Measurements from ENCODE around the gene RNF212.
"Not testable (repeated sequence)": the region's sequence is repeated elsewhere in the genome, so short reads cannot be mapped to it uniquely, and the experiment has no call there.

Gene RNF212

DNA sequence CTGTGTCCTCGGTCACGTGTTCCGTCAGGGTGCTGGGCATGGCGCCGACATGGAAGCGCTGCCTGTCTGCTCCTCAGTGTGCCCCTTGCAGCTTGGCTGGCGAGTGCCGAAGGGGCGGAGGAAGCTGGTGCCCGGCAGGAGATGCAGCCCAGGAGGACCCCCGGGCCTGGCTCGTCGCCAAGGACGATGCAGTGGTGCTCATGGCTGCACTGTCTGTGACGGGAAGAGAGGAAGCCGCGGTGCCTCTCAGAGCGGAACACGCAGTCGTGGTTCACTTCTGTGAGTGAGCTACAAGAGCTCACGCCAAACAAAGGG, 63.8 kb downstream of the RNF212 start:
- no peak for DNase-seq (ENCODE audit: low read depth in 2 of 3, low spot score in 2 of 3)

DNA sequence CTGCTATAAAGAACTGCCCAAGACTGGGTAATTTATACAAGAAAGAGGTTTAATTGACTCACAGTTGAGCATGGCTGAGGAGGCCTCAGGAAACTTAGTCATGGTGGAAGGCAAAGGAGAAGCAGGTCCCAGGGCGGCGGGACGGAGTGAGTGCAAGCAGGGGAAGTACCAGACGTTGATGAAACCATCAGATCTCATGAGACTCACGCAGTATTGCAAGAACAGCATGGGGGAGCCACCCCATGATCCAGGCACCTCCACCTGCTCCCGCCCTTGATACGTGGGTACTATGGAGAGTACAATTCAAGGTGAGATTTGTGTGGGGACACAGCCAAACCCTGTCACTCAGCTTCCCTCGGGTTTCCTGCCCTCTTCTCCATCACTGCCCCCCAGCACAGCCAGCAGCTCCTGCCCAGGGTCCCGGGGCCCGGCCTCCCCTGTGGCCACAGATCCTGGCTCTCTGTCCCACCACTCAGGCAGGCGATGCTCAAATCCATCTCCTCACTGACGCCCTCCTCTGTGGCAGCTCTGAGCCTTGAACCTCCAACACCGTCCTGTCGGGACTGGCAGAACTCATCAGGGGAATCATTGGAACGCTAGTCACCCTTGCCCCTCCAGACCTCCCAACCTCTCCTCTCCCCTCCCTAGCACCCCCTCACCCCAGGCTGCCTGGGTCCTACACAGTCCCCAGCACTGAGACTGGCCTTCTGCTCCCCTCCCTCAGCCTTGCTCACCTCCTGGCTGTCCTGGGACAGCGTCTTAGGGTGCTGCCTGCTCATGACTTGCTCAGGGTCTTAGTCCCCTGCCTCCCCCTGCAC, 64.4 kb downstream of the RNF212 start:
- DNase-seq (ENCODE audit: low read depth in 2 of 3, low spot score in 2 of 3) = no peak

- no peak for DNase-seq (ENCODE audit: low read depth in 2 of 3, low spot score in 2 of 3)
These were observed 65.2 kb downstream of the RNF212 start for GRCh38 chr4:1047976-1048772.

DNA sequence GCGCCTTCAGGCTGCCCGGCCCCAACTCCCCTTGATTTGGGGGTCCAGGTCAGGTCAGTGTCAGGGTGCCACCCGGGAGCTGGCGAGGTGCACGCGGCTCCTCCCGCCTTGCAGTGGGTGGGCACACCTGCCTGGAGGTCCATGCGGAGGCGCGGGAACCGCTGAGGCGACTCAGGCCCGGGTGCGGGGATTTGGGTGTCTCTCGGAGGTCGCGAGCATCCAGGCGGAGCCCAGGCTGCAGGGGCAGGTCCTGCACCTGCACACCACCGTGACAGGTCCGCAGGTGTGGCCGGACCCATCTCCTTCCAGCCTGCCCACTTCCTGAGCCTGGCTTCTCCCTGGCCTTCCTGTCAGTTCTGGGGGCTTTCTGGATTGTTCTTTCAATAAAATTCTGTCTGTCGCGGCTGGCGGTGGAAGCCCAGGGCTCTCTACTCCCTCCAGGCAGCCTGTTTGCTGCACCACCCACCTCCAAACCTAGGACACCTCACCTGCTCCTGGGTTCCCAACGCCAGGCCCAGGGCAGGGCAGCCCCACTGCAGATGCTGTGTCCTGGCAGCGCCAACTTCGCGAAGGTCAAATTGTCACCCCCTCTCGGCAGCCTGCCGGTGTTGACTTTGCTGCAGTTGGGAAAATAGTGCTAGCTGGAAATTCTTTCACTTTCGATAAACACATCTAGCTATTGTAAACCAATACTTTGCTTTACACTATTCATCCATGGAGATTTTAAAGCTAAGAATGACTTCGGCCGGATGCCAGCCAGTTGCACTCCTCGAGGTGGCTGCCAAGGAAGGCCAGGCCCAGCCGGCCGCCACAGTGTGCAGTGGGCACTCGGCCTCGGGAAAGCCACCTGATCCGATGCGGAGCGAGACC, 66.0 kb downstream of the RNF212 start:
- no peak for DNase-seq (ENCODE audit: low read depth in 2 of 3, low spot score in 2 of 3)

DNA sequence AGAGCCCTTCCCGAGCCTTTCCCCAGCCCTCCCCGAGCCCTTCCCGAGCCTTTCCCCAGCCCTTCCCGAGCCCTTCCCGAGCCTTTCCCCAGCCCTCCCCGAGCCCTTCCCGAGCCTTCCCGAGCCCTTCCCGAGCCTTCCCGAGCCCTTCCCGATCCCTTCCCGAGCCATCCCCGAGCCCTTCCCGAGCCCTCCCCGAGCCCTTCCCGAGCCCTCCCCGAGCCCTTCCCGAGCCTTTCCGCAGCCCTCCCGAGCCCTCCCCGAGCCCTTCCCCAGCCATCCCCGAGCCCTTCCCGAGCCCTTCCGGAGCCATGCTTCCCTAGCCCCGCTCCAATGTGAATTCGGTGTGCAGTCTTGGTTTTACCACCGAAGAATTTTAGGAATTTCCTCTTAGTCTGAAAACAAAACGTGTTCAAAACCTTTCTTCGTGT, 66.8 kb downstream of the RNF212 start:
- not testable (repeated sequence) for DNase-seq (ENCODE audit: low read depth in 2 of 3, low spot score in 2 of 3)

GRCh38 chr4:1045595-1046201, 67.7 kb downstream of the RNF212 start:
- DNase-seq (ENCODE audit: low read depth in 2 of 3, low spot score in 2 of 3) = no peak

DNA sequence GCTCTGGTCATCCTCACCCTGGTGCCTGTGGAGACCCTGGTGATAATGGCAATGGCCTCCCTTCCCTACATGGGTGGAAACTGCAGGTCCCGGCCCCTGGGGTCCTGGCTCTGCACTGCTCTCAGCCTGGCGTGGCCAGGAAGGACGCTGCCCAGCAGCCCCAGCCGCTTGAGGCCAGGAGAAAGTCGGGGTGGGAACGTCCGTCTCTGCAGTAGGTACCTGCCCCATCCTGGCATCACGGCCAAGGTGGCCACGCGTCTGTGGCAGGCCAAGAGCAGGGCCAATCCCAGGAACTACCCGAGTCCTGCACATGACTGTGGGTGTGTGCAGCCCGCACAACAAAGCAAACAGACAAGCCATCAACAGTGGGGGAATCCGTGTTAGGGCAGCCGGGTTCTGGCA, 68.2 kb downstream of the RNF212 start:
- no peak for DNase-seq (ENCODE audit: low read depth in 2 of 3, low spot score in 2 of 3)

DNA sequence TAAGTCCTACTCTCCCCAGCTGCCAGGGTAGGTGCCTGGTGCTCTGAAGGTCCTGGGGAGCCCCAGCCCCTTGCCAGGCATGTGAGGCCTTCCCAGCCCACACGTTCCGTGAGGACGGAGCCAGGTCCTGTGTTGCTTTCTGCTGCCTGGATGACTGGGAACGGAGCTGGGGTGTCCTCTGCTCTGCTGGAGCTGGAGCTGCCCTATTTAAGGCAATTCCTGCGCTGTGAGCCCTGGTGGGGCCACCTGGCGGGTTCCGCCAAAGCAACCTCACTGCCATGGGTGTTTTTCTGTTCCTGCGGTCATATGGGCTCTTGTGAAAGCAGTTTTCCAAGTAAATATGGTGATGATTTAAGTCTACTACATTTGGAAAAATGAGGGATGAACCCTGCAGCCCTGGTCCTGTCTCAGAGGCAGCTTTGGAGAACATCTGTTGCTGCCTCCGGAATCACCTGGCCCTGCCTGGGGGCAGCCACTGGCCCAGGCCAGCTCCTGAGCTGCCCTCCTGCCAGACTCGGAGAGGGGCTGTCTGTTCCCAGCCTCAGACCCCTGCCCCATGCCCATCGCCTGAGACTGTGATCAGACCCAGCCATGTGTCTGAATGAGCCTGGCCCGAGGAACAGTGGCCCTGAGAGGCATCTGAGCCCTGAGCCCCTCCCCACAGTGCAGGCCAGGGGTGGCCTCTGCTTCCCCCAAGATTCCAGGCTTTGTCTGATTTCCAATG, 68.7 kb downstream of the RNF212 start:
- no peak for DNase-seq (ENCODE audit: low read depth in 2 of 3, low spot score in 2 of 3)

DNA sequence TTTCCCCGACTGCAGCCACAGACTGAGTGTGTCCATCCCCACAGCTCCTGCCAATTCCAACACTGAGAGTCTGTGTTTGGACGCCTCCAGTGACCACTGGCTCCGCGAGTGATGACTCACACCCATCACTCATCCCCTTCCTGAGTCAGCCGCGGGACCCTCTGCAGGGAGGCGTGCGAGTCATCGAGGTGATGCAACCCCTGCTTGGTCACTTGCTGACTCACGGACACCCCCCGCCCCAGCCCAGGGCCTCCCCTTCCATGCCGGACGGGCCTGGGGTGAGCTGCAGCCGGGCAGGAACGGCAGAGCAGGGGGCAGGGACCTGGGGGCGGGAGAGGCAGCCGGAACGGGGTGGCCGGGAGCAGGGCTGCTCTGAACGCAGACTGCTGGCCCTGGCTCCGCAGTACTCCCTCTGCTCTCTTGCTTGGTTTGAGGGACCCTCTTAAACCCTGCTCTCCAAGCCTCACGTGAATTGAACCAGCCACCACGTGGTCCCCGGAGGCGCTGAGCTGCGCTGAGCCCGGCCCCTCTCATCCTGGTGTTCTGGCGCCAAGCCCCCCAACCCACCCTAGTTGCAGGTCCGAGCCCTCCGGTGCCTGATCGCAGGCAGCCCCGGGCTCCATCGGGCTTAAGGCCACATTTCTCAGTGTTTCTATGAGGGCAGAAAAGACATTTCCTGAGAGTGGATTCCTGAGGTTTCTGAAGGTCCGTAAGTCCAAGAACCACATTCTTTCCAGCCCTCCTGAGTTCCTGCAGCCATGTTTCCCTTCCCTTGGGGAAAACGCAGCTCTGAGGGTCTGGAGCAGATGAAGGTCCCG, 69.5 kb downstream of the RNF212 start:
- DNase-seq (ENCODE audit: low read depth in 2 of 3, low spot score in 2 of 3) = peak in 2 of 3 experiments; percentile 23 to 30

DNA sequence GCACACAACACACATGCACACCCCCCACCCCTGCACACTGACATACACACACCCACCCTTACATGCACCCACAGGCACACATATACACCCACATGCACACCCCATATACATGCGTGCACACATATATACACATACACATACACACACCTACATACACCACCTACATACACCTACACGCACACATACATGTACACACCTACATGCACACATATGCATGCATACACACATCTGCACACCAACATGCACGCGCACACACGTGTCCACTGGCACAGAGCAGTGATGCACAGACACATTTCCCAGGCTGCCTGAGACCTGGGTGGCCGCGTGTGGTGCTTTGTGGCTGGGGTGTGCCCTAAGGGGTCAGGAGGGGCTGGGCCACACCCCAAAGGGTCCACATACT, 70.2 kb downstream of the RNF212 start:
- DNase-seq (ENCODE audit: low read depth in 2 of 3, low spot score in 2 of 3) = no peak

GRCh38 chr4:1042352-1043055, 70.9 kb downstream of the RNF212 start:
- no peak for DNase-seq (ENCODE audit: low read depth in 2 of 3, low spot score in 2 of 3)

- DNase-seq (ENCODE audit: low read depth in 2 of 3, low spot score in 2 of 3) = no peak
These were observed 71.4 kb downstream of the RNF212 start for GRCh38 chr4:1041936-1042330.

DNA sequence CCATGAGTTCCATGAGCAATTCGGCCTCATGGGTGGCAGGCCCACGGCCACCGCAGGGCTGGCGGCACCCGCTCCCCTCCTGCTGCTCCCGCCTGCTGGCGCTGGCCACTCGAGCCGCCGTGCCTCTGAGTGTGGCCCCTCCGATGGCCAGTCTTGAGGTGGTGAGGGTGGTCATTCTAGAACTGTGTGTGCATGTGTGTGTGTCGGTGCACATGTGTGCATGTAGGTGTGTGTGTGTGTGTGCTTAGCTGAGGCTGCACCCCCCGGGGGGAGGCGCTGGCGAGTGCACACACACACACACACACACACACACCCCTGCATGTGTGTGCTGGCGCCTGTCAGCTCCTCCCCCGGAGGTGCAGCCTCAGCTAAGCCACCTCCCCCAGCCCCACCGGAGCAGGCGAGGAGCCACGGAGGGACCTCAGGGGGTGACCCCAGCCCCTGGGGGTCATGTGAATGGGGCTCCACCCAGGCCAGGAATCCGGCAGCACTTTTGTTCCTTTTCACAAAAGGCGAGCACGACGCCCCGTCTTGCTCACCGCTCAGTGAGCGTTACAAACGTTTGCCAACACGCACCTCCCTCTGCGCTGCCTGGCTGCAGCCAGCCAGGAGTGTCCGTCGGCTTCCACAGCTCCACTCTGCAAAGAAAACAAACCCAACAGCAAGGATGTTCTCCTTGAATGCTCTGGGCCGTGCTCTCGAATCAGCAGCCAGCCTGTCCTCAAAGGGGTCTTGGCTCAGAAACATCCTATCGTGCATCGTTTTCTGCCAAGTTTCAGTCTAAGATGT, 72.0 kb downstream of the RNF212 start:
- no peak for DNase-seq (ENCODE audit: low read depth in 2 of 3, low spot score in 2 of 3)

- no peak for DNase-seq (ENCODE audit: low read depth in 2 of 3, low spot score in 2 of 3)
These were observed 72.8 kb downstream of the RNF212 start for GRCh38 chr4:1040344-1041146.

GRCh38 chr4:1039493-1040343, 73.6 kb downstream of the RNF212 start:
- DNase-seq (ENCODE audit: low read depth in 2 of 3, low spot score in 2 of 3) = no peak

GRCh38 chr4:1038948-1039492, 74.3 kb downstream of the RNF212 start:
- DNase-seq (ENCODE audit: low read depth in 2 of 3, low spot score in 2 of 3) = no peak
